HL-60/S4 treated with retinoic acid at 250 ng/mL for 4 days and 3 days (cell line): ENCODE results near the gene WDR86.

Experiments
- in situ Hi-C: fragments of 300-500 bp; cut with MboI; formaldehyde crosslinking; loops from 2 replicates; pipeline ENCODE4 v1.7.0; 2022; ENCODE audit warnings: low sequenced_read_pairs

The WDR86 gene

DNA sequence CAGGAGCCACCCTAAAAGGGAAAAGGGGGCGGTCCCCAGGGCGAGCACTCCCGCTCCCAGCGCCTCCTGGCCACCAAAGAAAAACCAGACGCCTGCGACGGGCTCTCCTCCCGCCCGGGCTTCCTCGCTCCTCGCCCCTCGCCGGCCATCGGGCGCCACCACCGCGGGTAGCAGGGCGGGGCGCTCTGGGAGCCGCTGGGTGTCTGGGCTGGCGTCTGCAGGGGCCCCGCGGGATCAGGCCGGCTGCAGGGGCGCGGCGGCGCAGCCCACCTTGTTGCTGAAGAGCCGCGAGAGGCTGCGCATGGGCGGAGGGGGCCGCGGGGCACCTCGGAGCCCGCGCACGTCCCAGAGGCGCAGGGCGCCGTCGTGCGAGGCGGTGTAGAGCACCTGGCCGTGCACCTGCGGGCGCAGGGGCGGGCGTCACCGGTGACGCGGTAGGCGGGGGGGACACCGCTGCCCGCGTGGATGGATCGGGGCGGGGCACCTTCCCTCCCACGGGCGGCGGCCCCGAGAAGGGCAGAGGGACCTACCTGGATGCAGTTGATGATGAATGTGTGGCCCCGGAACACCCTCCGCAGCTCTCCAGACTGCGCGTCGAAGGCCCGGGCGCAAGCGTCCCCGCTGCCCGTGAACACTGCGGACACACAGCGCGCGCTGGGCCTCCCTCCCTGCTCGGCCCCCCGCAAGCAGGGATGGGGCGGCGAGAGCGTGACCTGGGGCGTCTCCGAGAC is 28.3 kb downstream of the WDR86 start:
- in situ Hi-C loops, result no loop called here

DNA sequence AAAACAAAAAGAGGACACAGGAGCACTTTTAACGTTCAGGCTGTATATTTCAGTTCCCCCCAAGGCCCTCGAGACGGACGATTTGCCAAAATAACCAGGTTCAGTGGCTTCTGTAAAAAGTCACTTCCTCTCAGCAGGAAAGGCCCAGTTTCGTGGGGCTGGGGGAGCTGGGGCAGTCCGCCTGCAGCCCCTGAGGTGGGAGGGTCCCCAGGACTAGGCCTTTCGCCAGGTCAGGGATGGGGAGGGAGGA is 28.8 kb downstream of the WDR86 start:
- in situ Hi-C loops, result no loop called here

DNA sequence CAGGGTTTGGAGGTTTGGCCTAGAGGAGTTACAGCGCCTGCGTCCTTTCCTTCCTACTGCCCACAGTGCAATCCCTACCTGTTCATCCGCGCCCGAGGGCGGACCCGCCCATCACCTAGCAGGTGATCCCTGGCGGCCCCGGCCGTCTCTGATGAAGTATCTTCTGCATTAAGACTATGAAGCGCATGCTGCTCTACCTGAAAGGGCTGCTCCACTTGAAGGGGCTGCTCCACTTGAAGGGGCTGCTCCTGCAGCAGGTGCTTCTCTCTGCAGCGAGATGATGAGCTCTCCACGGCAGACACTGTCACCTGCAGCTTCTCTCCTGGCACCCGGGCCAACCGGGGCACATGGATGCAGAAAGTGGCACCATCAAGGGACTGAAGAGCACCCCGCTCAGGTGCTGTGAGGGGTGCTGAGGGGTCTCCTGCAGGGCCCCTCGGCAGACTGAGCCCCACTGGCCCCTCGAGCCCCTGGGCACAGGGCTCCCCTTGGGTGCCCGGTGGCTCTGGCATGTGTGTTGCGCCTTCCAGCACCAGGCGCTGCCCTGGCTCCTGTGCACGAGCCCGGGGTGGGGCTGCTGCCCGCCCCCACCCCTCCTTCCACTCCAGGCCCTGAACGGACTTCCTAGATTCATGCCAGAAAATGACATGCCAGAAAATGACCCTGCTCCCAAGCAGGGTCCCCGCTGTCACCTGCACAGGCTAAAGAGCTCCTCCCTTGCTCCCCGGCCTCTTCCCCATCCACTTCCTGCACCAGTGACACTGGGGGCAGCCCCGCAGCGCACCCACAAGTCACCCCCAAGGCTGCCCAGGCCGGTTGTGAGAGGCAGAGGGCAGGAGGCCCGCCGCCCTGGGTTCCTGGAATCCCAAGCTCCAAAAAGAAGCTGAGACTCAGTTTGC is 29.4 kb downstream of the WDR86 start:
- in situ Hi-C loops, result no loop called here

DNA sequence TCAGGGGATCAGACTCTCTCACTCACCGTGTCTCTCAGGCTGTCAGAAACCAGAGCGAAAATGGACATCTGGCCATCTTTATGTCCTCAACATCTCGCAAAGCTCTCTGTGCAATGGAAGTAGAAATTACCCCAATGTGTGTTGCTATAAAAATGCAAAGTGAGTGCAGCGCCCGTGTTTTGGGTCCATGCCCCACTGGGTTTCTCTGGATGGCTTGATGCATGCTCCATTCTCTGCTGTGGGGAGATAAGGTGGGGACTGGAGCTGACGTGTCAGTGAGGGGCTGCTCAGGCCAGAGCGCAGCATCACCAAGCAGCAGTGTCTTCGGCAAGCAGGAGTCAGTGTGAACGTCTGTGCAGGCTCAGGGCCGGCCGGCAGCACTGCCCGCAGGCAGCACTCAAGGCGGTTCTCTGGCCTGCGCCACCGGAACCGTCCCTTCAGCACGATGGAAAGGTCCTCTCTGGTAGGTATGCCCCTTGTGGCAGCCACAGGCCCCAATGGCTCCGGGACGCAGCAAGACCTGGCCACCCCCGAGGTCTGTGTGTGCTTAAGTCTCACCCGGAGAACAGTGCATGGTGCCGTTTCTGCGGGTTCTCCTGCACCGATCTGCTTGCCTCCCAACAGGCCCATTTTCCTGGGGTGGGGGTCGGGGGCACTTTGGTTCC is 30.2 kb downstream of the WDR86 start:
- in situ Hi-C loops, result no loop called here

- in situ Hi-C loops, result no loop called here
Measured at GRCh38 chr7:151379193-151379520, 30.7 kb downstream of the WDR86 start.

- in situ Hi-C loops, result no loop called here
Measured at GRCh38 chr7:151378496-151379192, 31.2 kb downstream of the WDR86 start.

DNA sequence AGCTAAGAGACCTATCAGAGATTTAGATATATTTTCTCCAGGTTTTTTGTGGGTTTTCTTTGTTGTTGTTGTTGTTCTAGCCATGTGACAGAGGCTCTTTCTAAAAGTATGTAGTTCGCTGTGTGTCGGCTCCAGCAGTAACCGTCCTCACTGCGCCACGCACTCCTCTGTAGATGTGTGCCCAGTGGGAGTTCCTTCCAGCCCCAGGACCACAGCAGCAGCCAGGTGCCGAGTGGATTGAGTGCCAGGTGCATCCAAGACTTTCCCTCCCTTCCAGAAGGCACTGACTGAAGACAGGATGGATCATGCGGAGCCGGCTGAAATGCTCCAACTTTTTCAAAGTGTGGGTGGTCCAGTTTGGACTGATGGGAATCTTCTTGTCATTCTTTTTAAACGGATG is 31.8 kb downstream of the WDR86 start:
- in situ Hi-C loops, result no loop called here

GRCh38 chr7:151377406-151377805 is 32.4 kb downstream of the WDR86 start:
- in situ Hi-C loops, result no loop called here

DNA sequence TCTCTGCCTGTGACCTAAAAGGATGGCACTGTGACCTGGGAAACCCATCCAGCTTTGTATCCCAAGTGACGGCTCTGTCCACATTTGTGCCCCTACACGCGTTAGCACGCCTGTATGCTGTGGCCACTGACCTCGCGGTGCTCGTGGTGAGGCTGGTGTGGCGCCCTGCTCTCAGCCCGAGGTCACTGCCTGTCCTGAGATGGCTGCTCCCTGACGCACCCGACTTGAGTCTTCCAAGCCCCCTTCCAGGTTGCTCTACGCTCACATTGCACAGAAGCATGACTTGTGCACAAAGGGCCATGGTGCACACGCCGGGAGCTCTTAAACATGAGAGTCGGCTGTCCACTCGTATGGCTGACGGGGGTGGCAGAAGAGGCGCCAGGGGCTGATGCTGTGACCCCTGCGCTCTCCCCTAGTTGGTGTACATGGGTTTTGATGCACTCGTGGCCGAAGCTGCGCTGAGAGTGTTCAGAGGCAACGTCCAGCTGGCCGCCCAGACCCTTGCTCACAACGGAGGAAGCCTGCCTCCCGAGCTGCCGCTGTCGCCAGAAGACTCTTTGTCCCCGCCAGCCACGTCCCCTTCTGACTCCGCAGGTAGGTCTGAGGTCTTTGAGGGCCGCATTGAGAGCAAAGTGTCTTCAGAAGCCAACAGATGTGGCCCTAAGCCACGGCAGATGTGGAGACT is 33.5 kb downstream of the WDR86 start:
- in situ Hi-C loops, result no loop called here

DNA sequence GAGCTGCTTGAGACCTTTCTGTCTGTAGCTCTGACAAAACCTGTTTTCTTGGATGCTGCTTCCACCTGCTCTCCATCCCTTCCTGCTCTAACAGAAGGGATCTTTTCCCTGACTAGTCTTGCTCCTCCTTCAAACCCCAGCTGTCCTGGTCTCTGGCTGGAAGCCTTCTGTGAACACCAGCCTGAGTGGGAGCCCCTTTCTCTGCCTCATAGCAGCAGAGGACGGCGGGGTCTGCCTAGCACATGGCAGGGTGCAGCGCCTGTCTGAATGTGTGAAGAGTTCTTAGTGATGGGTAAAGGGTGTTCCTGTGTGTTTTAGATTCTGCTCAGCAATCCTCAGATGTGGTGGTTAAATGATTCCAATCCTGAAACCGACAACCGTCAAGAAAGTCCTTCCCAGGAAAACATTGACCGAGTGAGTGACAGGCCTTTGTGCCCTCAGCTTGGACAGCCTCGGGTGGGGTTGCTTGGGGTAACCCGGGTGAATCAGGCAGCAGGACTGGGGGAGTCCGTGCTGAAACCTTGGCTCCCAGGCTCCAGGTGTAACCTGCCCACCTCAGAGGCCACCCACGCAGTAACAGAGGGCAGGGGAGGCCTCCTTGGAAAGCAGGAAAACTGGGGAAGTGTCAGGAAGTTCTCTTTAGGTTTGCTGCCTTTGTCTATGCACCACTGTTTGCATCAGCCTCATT is 34.2 kb downstream of the WDR86 start:
- in situ Hi-C loops, result no loop called here

GRCh38 chr7:151374726-151375125 is 35.1 kb downstream of the WDR86 start:
- in situ Hi-C loops, result no loop called here

- in situ Hi-C loops, result no loop called here
Measured at GRCh38 chr7:151374139-151374538, 35.7 kb downstream of the WDR86 start.

DNA sequence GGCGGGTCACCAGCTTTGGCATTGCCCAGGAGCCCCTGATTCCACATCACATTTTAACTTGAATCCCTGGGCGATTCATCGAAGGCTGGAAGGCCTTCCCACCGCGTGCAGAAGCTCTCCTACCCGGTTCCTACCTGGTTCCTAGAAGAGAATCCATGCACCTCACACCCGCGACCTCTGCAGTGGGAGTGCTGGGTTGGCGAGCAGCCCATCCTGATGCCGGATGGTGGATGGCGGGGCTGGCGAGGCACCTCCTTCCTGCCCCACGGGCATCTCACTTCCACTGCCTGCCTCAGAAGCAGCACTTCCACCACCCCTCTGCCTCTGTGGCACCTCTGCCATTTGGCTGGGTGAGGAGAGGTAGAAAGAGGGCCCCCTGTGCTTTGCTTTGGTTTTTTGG is 36.2 kb downstream of the WDR86 start:
- in situ Hi-C loops, result no loop called here

- in situ Hi-C loops, result no loop called here
Measured at GRCh38 chr7:151372612-151373265, 37.1 kb downstream of the WDR86 start.

GRCh38 chr7:151371266-151371665 is 38.6 kb downstream of the WDR86 start:
- in situ Hi-C loops, result no loop called here

DNA sequence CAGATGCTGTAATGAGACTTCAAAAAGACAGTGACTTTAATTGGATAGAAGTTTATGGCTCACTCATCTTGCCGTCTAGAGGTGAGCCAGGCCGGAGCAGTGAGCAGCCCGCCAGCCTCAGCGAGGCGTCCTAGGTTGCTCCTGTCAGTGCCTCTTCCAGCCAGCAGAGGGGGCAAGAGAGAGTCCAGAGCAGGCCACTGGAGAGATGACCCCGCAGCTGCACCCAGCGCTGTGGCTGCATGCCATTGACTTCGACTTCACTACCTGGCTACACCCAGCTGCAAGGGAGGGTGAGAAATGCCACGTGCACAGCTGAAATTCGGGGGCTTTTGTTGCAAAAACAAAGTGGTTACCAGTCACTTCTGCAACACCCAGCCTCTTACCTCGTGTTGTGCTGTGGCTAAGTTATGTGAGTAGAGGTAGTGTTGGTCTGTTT is 41.7 kb downstream of the WDR86 start:
- in situ Hi-C loops, result no loop called here

- in situ Hi-C loops, result no loop called here
Measured at GRCh38 chr7:151367284-151367683, 42.6 kb downstream of the WDR86 start.

GRCh38 chr7:151366880-151367222 is 43.0 kb downstream of the WDR86 start:
- in situ Hi-C loops, result no loop called here

DNA sequence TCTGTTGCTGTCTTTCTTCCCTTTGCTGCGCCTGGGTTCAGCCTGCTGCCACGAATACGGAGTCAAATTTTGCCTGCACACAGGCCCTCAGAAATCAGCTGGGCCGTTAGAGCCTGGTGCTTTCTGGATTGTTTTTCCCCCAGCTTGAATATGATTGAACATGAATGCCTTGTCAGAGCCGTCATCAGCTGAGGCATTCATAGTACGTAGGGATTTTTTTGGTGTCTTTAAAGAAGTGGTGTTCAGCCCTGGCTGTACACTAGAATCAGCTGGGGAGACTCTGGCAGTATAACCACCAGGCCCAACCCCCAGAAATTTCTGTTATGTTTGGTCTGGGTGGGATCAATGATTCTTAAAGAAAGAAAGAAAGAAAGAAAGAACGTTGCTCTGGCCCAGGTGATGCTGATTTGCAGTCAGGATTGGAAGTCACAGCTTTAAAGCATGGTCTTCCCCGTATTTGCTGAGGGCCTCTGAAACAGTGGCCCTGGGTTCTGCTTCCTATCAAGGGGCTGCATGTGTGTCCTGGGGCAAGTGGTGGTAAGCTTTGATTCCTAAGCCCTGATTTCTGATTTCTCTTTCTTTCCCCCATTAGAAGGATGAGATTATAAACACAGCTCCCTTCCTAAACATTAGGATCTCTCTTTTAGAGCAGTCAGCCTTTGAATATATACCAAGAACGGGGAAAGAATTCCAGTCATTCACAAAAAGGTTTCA is 43.5 kb downstream of the WDR86 start:
- in situ Hi-C loops, result no loop called here
